OCI-LY3 (cell line): Measurements from ENCODE around the gene CC2D2A.

Source experiments
- EZH2phosphoT487 ChIP-seq: fragments of 200-600 bp; shearing (Covaris generic); IDR thresholded peaks from 2 replicates; pipeline ENCODE4 v1.6.1; 2018; ENCODE audit warnings: antibody characterized with exemption, mixed run types, low read depth
- TF ChIP-seq, protein P1 (sequence below): fragments of 200-600, 300-600 bp; sonication (generic); IDR thresholded peaks from 2 replicates; pipeline ENCODE4 v1.5.1; 2014; ENCODE audit warnings: antibody characterized with exemption, low read length, low read depth

DNA sequence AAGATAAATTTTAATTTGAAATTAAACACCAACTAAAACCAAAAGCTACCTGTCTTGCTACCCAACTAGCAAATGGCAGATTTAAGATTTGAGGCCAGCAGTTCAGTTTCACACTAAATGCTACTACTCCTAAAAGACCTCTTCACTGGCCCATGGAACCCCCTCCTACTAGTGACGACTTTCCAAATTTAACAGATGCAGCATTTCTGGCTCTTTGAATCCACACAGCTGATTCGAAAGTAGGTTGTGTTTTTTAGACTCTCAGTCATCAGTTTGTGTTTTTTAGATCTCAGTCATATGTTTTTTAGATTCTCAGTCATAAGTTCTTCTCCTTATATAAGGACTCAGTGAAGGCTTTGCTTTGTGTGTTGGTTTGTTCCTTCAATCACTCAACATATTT is 11.1 kb upstream of the CC2D2A start:
- TF ChIP-seq, protein P1, sequence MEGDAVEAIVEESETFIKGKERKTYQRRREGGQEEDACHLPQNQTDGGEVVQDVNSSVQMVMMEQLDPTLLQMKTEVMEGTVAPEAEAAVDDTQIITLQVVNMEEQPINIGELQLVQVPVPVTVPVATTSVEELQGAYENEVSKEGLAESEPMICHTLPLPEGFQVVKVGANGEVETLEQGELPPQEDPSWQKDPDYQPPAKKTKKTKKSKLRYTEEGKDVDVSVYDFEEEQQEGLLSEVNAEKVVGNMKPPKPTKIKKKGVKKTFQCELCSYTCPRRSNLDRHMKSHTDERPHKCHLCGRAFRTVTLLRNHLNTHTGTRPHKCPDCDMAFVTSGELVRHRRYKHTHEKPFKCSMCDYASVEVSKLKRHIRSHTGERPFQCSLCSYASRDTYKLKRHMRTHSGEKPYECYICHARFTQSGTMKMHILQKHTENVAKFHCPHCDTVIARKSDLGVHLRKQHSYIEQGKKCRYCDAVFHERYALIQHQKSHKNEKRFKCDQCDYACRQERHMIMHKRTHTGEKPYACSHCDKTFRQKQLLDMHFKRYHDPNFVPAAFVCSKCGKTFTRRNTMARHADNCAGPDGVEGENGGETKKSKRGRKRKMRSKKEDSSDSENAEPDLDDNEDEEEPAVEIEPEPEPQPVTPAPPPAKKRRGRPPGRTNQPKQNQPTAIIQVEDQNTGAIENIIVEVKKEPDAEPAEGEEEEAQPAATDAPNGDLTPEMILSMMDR, result no peak
- TF ChIP-seq EZH2phosphoT487, result no peak
